ENCODE results near the gene GDE1. TPM values are rescaled to one million over a fixed set of nuclear protein-coding genes. Genes with fewer than 3 reads are reported as not detected.

Gene GDE1
- total RNA-seq, 4 donors from 2014 or later, result 41.7 to 65.0 (median 58.6) TPM

DNA sequence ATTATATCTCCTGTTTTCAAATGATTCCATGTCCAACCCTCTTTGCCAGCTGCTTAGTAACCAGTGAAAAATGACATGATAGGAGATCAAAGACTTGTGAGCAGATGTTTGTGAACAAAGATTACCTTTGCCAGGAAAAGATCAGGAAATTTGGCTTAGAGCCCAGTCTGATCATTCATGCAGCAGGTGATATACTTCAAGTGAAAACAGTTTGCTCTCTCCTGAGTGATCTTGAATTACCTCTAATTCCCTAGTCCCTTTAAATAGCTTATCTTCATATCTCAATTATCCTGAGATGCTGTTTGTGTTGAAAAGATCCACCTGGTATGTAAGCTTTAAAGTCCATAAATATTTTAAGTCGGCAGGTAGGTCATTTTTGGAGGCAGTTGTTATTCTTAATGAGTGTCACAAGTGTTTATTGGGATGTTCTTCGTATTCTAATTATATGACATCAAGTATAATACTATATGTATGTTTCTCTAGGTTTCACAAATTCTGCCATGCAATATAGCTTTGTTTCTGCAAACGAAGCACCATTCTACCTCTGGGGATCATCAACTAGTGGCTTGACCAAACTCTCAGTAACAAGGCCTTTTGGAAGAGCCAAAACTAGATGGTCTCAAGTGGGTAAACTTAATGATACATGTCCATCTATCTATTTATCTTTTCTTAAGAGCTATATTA, 20.4 kb upstream of the GDE1 start:
- TF ChIP-seq, protein P1, sequence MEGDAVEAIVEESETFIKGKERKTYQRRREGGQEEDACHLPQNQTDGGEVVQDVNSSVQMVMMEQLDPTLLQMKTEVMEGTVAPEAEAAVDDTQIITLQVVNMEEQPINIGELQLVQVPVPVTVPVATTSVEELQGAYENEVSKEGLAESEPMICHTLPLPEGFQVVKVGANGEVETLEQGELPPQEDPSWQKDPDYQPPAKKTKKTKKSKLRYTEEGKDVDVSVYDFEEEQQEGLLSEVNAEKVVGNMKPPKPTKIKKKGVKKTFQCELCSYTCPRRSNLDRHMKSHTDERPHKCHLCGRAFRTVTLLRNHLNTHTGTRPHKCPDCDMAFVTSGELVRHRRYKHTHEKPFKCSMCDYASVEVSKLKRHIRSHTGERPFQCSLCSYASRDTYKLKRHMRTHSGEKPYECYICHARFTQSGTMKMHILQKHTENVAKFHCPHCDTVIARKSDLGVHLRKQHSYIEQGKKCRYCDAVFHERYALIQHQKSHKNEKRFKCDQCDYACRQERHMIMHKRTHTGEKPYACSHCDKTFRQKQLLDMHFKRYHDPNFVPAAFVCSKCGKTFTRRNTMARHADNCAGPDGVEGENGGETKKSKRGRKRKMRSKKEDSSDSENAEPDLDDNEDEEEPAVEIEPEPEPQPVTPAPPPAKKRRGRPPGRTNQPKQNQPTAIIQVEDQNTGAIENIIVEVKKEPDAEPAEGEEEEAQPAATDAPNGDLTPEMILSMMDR (IDR thresholded peaks at IDR 0.05), result no peak
- no peak for TF ChIP-seq POLR2A (IDR thresholded peaks at IDR 0.05)
- 66 to 78% methylated on average over 3 of the region's 3 CpGs for WGBS, 2 donors
- intact Hi-C loops (cut with DNase I; ENCODE audit: low total_unique reads), result no loop called here
- no peak overlapping the region for H3K4me3 ChIP-seq (ENCODE audit: low read depth, poor library complexity, severe bottlenecking)
- no peak for DNase-seq (ENCODE audit: low spot score in 2 of 2)

DNA sequence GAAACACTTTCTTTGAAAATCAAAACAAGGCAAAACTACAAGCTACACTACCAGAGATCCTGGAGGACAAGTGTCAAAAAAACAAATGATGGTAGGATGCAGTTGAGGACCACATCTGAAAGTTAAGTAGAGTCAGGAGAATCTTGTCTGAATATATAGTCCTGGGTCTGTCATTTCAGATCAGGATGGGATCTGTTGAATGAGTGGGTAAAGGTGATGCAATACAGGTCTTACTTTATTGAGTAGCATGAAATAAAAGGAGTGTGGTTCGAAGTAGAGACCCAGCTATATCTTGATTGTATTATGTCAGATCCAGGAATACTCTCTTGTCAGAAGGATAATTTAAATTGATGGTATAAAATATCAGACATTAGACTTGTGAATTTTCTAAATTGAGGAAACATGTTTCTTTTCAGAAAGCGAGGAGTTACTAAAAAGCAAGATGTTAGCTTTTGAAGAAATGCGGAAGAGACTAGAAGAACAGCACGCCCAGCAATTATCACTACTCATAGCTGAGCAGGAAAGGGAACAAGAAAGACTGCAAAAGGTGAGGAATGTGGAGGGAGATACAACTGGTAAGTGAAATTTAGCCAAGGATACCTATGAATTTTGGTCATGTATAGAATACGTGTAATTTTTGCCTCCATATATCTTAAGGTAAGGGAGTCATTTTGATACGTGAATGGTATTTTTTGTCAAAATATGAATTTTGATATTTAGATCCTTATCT, 18.5 kb upstream of the GDE1 start:
- intact Hi-C loops (cut with DNase I; ENCODE audit: low total_unique reads), result no loop called here

DNA sequence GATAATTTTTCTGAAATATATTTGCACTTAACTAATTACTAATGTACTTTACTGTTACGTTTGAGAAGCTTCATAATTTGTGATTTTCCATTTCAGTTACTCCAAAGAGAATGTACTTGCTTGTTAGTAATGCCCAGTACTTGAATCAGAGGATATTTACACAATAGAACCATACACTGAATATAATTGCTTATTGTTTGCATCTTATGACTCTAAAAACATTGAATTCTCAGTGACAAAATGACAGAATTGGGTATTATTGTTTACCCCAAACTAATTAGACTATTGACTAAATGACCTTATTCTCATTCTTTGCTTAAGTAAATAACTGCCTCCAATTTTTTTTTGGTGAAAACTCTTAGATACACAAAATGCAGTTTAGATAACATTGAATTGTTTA, 10.7 kb upstream of the GDE1 start:
- intact Hi-C loops (cut with DNase I; ENCODE audit: low total_unique reads), result no loop called here
- H3K4me3 ChIP-seq (ENCODE audit: low read depth, poor library complexity, severe bottlenecking), result no peak overlapping the region
- 48 to 88% methylated on average over 1 of the region's 1 CpG for WGBS, 2 donors
- TF ChIP-seq, protein P1 (IDR thresholded peaks at IDR 0.05), result no peak
- no peak for TF ChIP-seq POLR2A (IDR thresholded peaks at IDR 0.05)
- no peak for DNase-seq (ENCODE audit: low spot score in 2 of 2)

More for the DNA sequence above, 18.5 kb upstream of the GDE1 start:
- WGBS, 2 donors, result 94 to 95% methylated on average over 6 of the region's 6 CpGs
- TF ChIP-seq, protein P1 (IDR thresholded peaks at IDR 0.05), result no peak
- TF ChIP-seq POLR2A (IDR thresholded peaks at IDR 0.05), result no peak
- DNase-seq (ENCODE audit: low spot score in 2 of 2), result no peak
- no peak overlapping the region for H3K4me3 ChIP-seq (ENCODE audit: low read depth, poor library complexity, severe bottlenecking)

DNA sequence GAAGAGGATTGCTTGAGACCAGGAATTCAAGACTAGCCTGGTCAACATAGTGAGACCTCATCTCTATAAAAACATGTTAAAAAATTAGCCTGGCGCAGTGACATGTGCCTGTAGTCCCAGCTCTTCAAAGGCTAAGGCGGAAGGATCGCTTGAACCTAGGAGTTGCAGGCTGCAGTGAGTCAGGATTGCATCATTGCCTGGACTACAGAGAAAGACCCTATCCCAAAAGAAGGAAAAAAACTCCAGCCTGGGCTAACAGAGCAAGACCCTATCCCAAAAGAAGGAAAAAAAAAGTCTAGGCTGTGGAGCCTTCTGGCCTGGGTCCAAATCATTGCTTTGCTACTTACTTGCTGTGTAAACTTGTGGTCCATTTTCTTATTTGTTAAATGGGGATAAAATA, 6.8 kb upstream of the GDE1 start:
- TF ChIP-seq POLR2A (IDR thresholded peaks at IDR 0.05), result no peak
- TF ChIP-seq, protein P1 (IDR thresholded peaks at IDR 0.05), result no peak
- WGBS, 2 donors, result 97 to 99% methylated on average over 3 of the region's 3 CpGs
- H3K4me3 ChIP-seq (ENCODE audit: low read depth, poor library complexity, severe bottlenecking), result no peak overlapping the region
- no peak for DNase-seq (ENCODE audit: low spot score in 2 of 2)
- intact Hi-C loops (cut with DNase I; ENCODE audit: low total_unique reads), result no loop called here

DNA sequence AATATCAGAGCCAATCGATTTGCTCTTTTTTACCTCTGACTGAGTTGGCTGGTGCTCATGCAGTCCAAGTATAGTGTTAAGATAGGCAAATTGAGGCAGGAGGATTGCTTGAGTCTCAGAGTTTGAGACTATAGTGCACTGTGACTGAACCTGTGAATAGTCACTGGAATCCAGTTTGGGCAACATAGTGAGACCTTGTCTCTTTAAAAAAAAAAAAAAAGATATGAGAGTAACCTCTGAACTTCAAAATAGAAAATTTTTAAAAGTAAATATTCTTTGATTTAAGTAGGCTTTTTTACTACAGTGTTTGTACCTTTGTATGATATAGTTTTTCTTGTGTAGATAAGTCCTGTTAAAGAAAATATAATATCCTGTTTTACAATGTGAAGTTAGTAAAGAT, 5.3 kb upstream of the GDE1 start:
- DNase-seq (ENCODE audit: low spot score in 2 of 2), result no peak
- no peak overlapping the region for H3K4me3 ChIP-seq (ENCODE audit: low read depth, poor library complexity, severe bottlenecking)
- 56 to 79% methylated on average over 1 of the region's 1 CpG for WGBS, 2 donors
- intact Hi-C loops (cut with DNase I; ENCODE audit: low total_unique reads), result no loop called here
- TF ChIP-seq POLR2A (IDR thresholded peaks at IDR 0.05), result no peak
- TF ChIP-seq, protein P1 (IDR thresholded peaks at IDR 0.05), result no peak

All from lower leg skin (tissue), 4 donors.